ENCODE measurements around the gene GALM. TPM values are rescaled to one million over a fixed set of nuclear protein-coding genes. Genes with fewer than 3 reads are reported as not detected.
"Not testable (repeated sequence)": the region's sequence is repeated elsewhere in the genome, so short reads cannot be mapped to it uniquely, and the experiment has no call there.

Gene GALM
- 10 to 100 TPM in 8 of 10 donors, 1 to 10 TPM in 2; 8.3 to 12.7 (median 11.3) TPM for polyA plus RNA-seq (ENCODE audit: insufficient read length in 10 of 10)
- long read RNA-seq, donor 1, partial matches to known transcripts = 0 of 2 reads
- long read RNA-seq, donor 1, other reads (novel, unspliced or antisense) = 0 of 2 reads
- long read RNA-seq, donor 2, partial matches to known transcripts = 10 of 11 reads
- long read RNA-seq, donor 2, other reads (novel, unspliced or antisense) = 0 of 11 reads
- long read RNA-seq, donor 3 = 0 reads
- long read RNA-seq, donor 4, partial matches to known transcripts = 0 of 2 reads
- long read RNA-seq, donor 4, other reads (novel, unspliced or antisense) = 0 of 2 reads
- long read RNA-seq, donor 5, partial matches to known transcripts = 0 of 4 reads
- long read RNA-seq, donor 5, other reads (novel, unspliced or antisense) = 0 of 4 reads
- long read RNA-seq, donor 6, partial matches to known transcripts = 0 of 3 reads
- long read RNA-seq, donor 6, other reads (novel, unspliced or antisense) = 0 of 3 reads
- long read RNA-seq, donor 7, partial matches to known transcripts = 0 of 3 reads
- long read RNA-seq, donor 7, other reads (novel, unspliced or antisense) = 0 of 3 reads
- long read RNA-seq, donor 8, partial matches to known transcripts = 0 of 1 reads
- long read RNA-seq, donor 8, other reads (novel, unspliced or antisense) = 0 of 1 reads
- long read RNA-seq, donor 9 = 0 reads

GRCh38 chr2:38665854-38666555 is at the start of gene GALM:
Gene GALM, plus strand, starts transcription at chr2:38666114. Its CDS starts 48 bp downstream, at chr2:38666162.
- DNase-seq = peak; percentile 91 to 95 (median 95)

GRCh38 chr2:38617301-38617700 is 48.6 kb upstream of the GALM start:
- DNase-seq = no peak

GRCh38 chr2:38619458-38620164 is 46.3 kb upstream of the GALM start:
- DNase-seq = peak in 1 of 3 donors; percentile 42

GRCh38 chr2:38620282-38620977 is 45.5 kb upstream of the GALM start:
- DNase-seq = peak in 1 of 3 donors; percentile 56

- DNase-seq = no peak
These were observed 44.9 kb upstream of the GALM start for GRCh38 chr2:38621018-38621417.

- no peak for DNase-seq
These were observed 43.7 kb upstream of the GALM start for GRCh38 chr2:38622210-38622609.

GRCh38 chr2:38626326-38627035 is 39.4 kb upstream of the GALM start:
- no peak for DNase-seq

- DNase-seq = no peak
These were observed 38.5 kb upstream of the GALM start for GRCh38 chr2:38627391-38627790.

- DNase-seq = no peak
These were observed 36.2 kb upstream of the GALM start for GRCh38 chr2:38629684-38630083.

- no peak for DNase-seq
These were observed 33.9 kb upstream of the GALM start for GRCh38 chr2:38631976-38632375.

- no peak for DNase-seq
These were observed 32.9 kb upstream of the GALM start for GRCh38 chr2:38632980-38633379.

GRCh38 chr2:38633895-38634294 is 32.0 kb upstream of the GALM start:
- DNase-seq = no peak

GRCh38 chr2:38634684-38635083 is 31.2 kb upstream of the GALM start:
- no peak for DNase-seq

- no peak for DNase-seq
These were observed 30.8 kb upstream of the GALM start for GRCh38 chr2:38635139-38635538.

- no peak for DNase-seq
These were observed 29.8 kb upstream of the GALM start for GRCh38 chr2:38636069-38636468.

GRCh38 chr2:38642373-38643017 is 23.4 kb upstream of the GALM start:
- not testable (repeated sequence) for DNase-seq

- DNase-seq = no peak
These were observed 22.8 kb upstream of the GALM start for GRCh38 chr2:38643021-38643671.

- not testable (repeated sequence) for DNase-seq
These were observed 22.0 kb upstream of the GALM start for GRCh38 chr2:38643683-38644511.
